Measurements from ENCODE around the gene STMN1. TPM values are rescaled to one million over a fixed set of nuclear protein-coding genes. Genes with fewer than 3 reads are reported as not detected.

Gene STMN1
- total RNA-seq, 1 experiment from 2014 or later: 418 TPM

DNA sequence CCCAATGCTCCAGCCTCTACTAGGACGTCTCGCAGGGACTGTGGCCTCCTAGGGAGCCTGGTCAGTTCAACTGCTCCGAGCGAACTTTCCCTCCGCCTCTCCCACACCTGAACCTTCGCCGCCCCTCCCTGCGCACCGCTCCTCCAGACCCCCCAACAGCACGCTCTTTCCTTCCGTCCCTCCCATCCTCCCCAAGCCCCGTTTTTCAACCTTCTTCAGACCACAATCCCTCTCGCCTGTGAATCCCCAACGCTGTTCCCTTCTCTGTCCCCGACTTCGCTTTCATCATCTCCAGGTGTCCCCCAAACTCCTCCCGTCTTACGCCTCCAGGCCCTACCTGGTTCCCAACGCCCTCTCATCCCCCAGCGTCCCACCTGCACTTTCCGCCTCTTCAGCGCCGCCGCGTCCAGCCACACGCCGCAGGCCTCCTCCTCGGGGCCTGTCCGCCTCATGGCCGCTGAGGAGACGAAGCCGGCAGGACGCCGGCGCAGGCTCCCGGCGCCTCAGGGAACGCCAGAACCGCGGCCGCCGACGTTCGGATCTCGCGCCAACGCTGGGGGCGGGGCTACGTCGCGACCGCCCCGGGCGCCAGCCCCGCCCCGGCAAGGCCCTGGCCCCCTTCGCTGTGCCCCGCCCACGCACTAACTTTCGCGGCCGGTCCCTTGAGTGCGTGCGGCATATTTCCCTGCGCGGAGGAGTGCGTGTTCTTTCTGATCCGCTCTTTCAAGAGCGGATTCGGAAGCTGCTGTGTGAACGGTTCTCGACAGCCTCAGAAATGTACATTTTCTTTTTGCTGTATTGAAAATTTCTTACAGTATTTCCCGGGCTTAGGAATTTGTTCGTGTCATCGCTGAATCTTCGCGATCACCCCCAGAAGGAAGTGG, 47.1 kb downstream of the STMN1 start, which contains the start of gene AUNIP (continued):
- TF ChIP-seq, protein P1, sequence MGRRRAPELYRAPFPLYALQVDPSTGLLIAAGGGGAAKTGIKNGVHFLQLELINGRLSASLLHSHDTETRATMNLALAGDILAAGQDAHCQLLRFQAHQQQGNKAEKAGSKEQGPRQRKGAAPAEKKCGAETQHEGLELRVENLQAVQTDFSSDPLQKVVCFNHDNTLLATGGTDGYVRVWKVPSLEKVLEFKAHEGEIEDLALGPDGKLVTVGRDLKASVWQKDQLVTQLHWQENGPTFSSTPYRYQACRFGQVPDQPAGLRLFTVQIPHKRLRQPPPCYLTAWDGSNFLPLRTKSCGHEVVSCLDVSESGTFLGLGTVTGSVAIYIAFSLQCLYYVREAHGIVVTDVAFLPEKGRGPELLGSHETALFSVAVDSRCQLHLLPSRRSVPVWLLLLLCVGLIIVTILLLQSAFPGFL (CRISPR knock-in tag; IDR thresholded peaks at IDR 0.05; ENCODE audit: borderline replicate concordance): no peak
- peak; percentile 71; the same call in 1 of the 2 replicates for TF ChIP-seq JUN (CRISPR knock-in tag; IDR thresholded peaks at IDR 0.05)
- TF ChIP-seq, protein P2, sequence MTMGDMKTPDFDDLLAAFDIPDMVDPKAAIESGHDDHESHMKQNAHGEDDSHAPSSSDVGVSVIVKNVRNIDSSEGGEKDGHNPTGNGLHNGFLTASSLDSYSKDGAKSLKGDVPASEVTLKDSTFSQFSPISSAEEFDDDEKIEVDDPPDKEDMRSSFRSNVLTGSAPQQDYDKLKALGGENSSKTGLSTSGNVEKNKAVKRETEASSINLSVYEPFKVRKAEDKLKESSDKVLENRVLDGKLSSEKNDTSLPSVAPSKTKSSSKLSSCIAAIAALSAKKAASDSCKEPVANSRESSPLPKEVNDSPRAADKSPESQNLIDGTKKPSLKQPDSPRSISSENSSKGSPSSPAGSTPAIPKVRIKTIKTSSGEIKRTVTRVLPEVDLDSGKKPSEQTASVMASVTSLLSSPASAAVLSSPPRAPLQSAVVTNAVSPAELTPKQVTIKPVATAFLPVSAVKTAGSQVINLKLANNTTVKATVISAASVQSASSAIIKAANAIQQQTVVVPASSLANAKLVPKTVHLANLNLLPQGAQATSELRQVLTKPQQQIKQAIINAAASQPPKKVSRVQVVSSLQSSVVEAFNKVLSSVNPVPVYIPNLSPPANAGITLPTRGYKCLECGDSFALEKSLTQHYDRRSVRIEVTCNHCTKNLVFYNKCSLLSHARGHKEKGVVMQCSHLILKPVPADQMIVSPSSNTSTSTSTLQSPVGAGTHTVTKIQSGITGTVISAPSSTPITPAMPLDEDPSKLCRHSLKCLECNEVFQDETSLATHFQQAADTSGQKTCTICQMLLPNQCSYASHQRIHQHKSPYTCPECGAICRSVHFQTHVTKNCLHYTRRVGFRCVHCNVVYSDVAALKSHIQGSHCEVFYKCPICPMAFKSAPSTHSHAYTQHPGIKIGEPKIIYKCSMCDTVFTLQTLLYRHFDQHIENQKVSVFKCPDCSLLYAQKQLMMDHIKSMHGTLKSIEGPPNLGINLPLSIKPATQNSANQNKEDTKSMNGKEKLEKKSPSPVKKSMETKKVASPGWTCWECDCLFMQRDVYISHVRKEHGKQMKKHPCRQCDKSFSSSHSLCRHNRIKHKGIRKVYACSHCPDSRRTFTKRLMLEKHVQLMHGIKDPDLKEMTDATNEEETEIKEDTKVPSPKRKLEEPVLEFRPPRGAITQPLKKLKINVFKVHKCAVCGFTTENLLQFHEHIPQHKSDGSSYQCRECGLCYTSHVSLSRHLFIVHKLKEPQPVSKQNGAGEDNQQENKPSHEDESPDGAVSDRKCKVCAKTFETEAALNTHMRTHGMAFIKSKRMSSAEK (CRISPR knock-in tag; IDR thresholded peaks at IDR 0.05; ENCODE audit: borderline replicate concordance): no peak
- TF ChIP-seq, protein P3, sequence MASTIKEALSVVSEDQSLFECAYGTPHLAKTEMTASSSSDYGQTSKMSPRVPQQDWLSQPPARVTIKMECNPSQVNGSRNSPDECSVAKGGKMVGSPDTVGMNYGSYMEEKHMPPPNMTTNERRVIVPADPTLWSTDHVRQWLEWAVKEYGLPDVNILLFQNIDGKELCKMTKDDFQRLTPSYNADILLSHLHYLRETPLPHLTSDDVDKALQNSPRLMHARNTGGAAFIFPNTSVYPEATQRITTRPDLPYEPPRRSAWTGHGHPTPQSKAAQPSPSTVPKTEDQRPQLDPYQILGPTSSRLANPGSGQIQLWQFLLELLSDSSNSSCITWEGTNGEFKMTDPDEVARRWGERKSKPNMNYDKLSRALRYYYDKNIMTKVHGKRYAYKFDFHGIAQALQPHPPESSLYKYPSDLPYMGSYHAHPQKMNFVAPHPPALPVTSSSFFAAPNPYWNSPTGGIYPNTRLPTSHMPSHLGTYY (CRISPR knock-in tag; IDR thresholded peaks at IDR 0.05): no peak
- no peak for TF ChIP-seq MXD4 (CRISPR knock-in tag; IDR thresholded peaks at IDR 0.05; ENCODE audit: borderline replicate concordance)
- TF ChIP-seq FOXK1 (CRISPR knock-in tag; IDR thresholded peaks at IDR 0.05): peak; percentile 82
- no peak for TF ChIP-seq NFE2L1 (CRISPR knock-in tag; IDR thresholded peaks at IDR 0.05)
- TF ChIP-seq TCF7 (CRISPR knock-in tag; IDR thresholded peaks at IDR 0.05; ENCODE audit: low read depth): no peak
- TF ChIP-seq, protein P4, sequence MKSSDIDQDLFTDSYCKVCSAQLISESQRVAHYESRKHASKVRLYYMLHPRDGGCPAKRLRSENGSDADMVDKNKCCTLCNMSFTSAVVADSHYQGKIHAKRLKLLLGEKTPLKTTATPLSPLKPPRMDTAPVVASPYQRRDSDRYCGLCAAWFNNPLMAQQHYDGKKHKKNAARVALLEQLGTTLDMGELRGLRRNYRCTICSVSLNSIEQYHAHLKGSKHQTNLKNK (CRISPR knock-in tag; IDR thresholded peaks at IDR 0.05): 0 out of 2 replicates have a peak, but pooled peaks have one; percentile 69
- no peak for TF ChIP-seq ZNF219 (CRISPR knock-in tag; IDR thresholded peaks at IDR 0.05; ENCODE audit: borderline replicate concordance)
- TF ChIP-seq CTCF (IDR thresholded peaks at IDR 0.05): no peak
- TF ChIP-seq ESRRA (CRISPR knock-in tag; IDR thresholded peaks at IDR 0.05; ENCODE audit: borderline replicate concordance): peak; percentile 83; the same call in 1 of the 2 replicates
- TF ChIP-seq, protein P5, sequence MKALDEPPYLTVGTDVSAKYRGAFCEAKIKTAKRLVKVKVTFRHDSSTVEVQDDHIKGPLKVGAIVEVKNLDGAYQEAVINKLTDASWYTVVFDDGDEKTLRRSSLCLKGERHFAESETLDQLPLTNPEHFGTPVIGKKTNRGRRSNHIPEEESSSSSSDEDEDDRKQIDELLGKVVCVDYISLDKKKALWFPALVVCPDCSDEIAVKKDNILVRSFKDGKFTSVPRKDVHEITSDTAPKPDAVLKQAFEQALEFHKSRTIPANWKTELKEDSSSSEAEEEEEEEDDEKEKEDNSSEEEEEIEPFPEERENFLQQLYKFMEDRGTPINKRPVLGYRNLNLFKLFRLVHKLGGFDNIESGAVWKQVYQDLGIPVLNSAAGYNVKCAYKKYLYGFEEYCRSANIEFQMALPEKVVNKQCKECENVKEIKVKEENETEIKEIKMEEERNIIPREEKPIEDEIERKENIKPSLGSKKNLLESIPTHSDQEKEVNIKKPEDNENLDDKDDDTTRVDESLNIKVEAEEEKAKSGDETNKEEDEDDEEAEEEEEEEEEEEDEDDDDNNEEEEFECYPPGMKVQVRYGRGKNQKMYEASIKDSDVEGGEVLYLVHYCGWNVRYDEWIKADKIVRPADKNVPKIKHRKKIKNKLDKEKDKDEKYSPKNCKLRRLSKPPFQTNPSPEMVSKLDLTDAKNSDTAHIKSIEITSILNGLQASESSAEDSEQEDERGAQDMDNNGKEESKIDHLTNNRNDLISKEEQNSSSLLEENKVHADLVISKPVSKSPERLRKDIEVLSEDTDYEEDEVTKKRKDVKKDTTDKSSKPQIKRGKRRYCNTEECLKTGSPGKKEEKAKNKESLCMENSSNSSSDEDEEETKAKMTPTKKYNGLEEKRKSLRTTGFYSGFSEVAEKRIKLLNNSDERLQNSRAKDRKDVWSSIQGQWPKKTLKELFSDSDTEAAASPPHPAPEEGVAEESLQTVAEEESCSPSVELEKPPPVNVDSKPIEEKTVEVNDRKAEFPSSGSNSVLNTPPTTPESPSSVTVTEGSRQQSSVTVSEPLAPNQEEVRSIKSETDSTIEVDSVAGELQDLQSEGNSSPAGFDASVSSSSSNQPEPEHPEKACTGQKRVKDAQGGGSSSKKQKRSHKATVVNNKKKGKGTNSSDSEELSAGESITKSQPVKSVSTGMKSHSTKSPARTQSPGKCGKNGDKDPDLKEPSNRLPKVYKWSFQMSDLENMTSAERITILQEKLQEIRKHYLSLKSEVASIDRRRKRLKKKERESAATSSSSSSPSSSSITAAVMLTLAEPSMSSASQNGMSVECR (CRISPR knock-in tag; IDR thresholded peaks at IDR 0.05; ENCODE audit: borderline replicate concordance): peak; percentile 52; the same call in 1 of the 2 replicates
- TF ChIP-seq ZNF317 (CRISPR knock-in tag; IDR thresholded peaks at IDR 0.05; ENCODE audit: borderline replicate concordance, low read depth): no peak
- no peak for TF ChIP-seq GRHL2 (CRISPR knock-in tag; IDR thresholded peaks at IDR 0.05; ENCODE audit: insufficient replicate concordance, severe bottlenecking)
- no peak for TF ChIP-seq ZNF423 (CRISPR knock-in tag; IDR thresholded peaks at IDR 0.05)
- no peak for TF ChIP-seq MLX (CRISPR knock-in tag; IDR thresholded peaks at IDR 0.05)
- TF ChIP-seq GABPB1 (CRISPR knock-in tag; IDR thresholded peaks at IDR 0.05): peak; percentile 63; the same call in 1 of the 2 replicates
- TF ChIP-seq ATF3 (CRISPR knock-in tag; conservative IDR thresholded peaks at IDR 0.05): no peak
- TF ChIP-seq ZNF232 (CRISPR knock-in tag; IDR thresholded peaks at IDR 0.05): no peak; the same call in 1 of the 2 replicates
- TF ChIP-seq ZNF671 (CRISPR knock-in tag; IDR thresholded peaks at IDR 0.05): no peak
